ENCODE measurements around the gene ABHD16B. TPM values are rescaled to one million over a fixed set of nuclear protein-coding genes. Genes with fewer than 3 reads are reported as not detected.

ABHD16B gene
- total and polyA plus RNA-seq, 2 donors (not counting 1 experiment from before 2014, with no cell fraction given) = not detected

DNA sequence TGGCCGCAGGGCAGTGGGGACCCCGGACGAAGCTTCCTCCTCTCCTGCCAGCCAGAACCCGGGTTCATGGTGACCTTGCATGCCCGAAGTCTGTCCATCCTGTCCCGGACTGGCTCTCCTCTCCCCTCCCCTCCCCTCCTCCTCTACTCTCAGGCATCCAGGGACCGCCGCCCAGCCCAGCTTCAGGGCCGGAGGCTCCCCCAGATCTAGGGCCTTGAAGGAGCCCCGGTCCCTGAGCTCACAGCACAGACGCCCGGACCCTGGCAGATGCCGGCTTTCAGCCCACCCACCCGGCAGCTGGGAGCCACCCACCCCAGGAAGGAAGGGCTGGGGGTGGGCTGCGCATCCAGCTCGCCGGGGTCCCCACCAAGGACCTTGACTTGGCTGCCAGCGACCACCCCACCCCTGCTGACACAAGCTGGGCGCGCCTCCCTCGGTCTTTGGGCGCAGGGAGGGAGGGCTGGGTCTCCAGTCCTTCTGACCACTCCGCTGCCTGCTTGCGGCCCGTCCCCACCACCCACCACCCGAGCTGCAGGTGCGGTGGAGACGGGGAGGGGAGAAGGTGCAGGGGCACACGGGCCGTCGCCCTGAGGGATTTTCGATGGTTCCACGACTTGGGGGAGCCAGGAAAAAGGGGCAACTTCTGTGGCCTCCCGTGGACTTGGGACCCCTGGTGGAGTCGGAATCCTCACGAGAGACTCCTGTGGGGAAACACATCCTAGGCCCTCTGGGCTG lies 5.8 kb upstream of the ABHD16B start:
- H4K20me1 ChIP-seq (ENCODE audit: control insufficient read depth, insufficient read depth, low read length, poor library complexity, severe bottlenecking) = no peaks in the 10 kb centered on the region
- ChIA-PET POLR2A (no interaction called here), CTCF (no interaction called here)
- H2AFZ ChIP-seq (ENCODE audit: insufficient read depth, low read depth, low read length, poor library complexity, severe bottlenecking) = no peak overlapping the region
- intact Hi-C loops (cut with micrococcal nuclease) = no loop called here
- H3K27ac ChIP-seq (ENCODE audit: low read length in 2 of 2) = no peak overlapping the region
- TF ChIP-seq EZH2 (IDR thresholded peaks at IDR 0.05; ENCODE audit: borderline replicate concordance, insufficient read depth, low read depth, low read length, poor library complexity, severe bottlenecking) = no peak
- TF ChIP-seq, protein P1, sequence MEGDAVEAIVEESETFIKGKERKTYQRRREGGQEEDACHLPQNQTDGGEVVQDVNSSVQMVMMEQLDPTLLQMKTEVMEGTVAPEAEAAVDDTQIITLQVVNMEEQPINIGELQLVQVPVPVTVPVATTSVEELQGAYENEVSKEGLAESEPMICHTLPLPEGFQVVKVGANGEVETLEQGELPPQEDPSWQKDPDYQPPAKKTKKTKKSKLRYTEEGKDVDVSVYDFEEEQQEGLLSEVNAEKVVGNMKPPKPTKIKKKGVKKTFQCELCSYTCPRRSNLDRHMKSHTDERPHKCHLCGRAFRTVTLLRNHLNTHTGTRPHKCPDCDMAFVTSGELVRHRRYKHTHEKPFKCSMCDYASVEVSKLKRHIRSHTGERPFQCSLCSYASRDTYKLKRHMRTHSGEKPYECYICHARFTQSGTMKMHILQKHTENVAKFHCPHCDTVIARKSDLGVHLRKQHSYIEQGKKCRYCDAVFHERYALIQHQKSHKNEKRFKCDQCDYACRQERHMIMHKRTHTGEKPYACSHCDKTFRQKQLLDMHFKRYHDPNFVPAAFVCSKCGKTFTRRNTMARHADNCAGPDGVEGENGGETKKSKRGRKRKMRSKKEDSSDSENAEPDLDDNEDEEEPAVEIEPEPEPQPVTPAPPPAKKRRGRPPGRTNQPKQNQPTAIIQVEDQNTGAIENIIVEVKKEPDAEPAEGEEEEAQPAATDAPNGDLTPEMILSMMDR (IDR thresholded peaks at IDR 0.05) = no peak
- no peak overlapping the region for H3K4me3 ChIP-seq (ENCODE audit: control extremely low read depth in 1 of 5, extremely low read depth in 1 of 5, insufficient read depth in 1 of 5, low read depth in 2 of 5, low read length in 4 of 5)
- peaks cover 0 to 31% (median 9%) of the 10 kb centered on the region in 4 experiments for H3K27me3 ChIP-seq (replicated peaks in 1 of 4; ENCODE audit: control extremely low read depth in 1 of 4, control insufficient read depth in 3 of 4, insufficient read depth in 4 of 4, low read length in 3 of 4)
- Mint-ChIP-seq H3K4me3 (no peak overlapping the region), H3K27me3 (peaks cover 13% of the 10 kb centered on the region), H3K4me1 (peaks cover 33% of the 10 kb centered on the region), H3K27ac (no peak overlapping the region), H3K9me3 (ENCODE audit: insufficient read depth) (no peaks in the 10 kb centered on the region)
- no peak for DNase-seq
- no peak overlapping the region for H3K4me2 ChIP-seq (replicated peaks; ENCODE audit: low read depth, low read length, poor library complexity, severe bottlenecking)
- 83% methylated on average over 28 of the region's 36 CpGs for WGBS (ENCODE audit: insufficient coverage)
- no peaks in the 10 kb centered on the region for H3K9me3 ChIP-seq (ENCODE audit: control extremely low read depth in 1 of 3, control insufficient read depth in 2 of 3, insufficient read depth in 1 of 3, low read length in 2 of 3)
- no peaks in the 10 kb centered on the region for H3K79me2 ChIP-seq (ENCODE audit: control insufficient read depth, insufficient read depth, low read length)
- no peak overlapping the region for H3K9ac ChIP-seq (ENCODE audit: low read length)
- peaks cover 26 to 47% of the 10 kb centered on the region in 2 donors for H3K4me1 ChIP-seq (ENCODE audit: control insufficient read depth in 2 of 2, insufficient read depth in 2 of 2, low read length in 2 of 2)
- H3K36me3 ChIP-seq (replicated peaks in 1 of 2; ENCODE audit: control extremely low read depth in 1 of 2, control insufficient read depth in 1 of 2, extremely low read depth in 1 of 2, insufficient read depth in 2 of 2, low read length in 1 of 2) = no peaks in the 10 kb centered on the region
- no peak for ATAC-seq (ENCODE audit: low read depth)

DNA sequence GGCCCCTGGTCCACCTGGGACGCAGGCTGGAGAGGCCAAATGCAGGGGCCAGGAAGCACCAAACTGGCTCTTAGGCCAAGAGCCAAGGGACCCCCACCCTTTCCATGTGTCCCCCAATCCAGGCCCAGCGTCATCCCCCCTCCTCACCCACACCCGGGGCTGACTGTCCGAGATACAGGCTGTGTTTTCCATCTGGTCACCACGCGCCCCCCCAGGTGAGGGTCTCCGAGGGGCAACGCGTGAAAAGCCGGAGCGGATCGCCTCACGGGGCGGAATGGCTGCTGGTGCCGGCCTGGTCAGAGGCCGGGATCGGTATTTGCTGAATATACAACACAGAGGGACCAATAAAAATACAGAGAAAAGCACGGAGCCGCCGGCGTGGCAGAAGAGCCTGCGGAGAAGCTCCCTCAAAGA lies 5.2 kb upstream of the ABHD16B start:
- POLR2A ChIA-PET = no interaction called here

More for the DNA sequence above, 5.2 kb upstream of the ABHD16B start:
- Histone ChIP-seq H3K4me1 (ENCODE audit: control insufficient read depth in 2 of 2, insufficient read depth in 2 of 2, low read length in 2 of 2) (peaks cover 26 to 41% of the 10 kb centered on the region in 2 donors), H3K4me2 (replicated peaks; ENCODE audit: low read depth, low read length, poor library complexity, severe bottlenecking) (no peak overlapping the region), H3K79me2 (ENCODE audit: control insufficient read depth, insufficient read depth, low read length) (no peaks in the 10 kb centered on the region), H3K4me3 (ENCODE audit: control extremely low read depth in 1 of 5, extremely low read depth in 1 of 5, insufficient read depth in 1 of 5, low read depth in 2 of 5, low read length in 4 of 5) (no peak overlapping the region), H3K9me3 (ENCODE audit: control extremely low read depth in 1 of 3, control insufficient read depth in 2 of 3, insufficient read depth in 1 of 3, low read length in 2 of 3) (no peaks in the 10 kb centered on the region), H3K27me3 (replicated peaks in 1 of 4; ENCODE audit: control extremely low read depth in 1 of 4, control insufficient read depth in 3 of 4, insufficient read depth in 4 of 4, low read length in 3 of 4) (peaks cover 0 to 25% (median 8%) of the 10 kb centered on the region in 4 experiments), H3K9ac (ENCODE audit: low read length) (no peak overlapping the region), H2AFZ (ENCODE audit: insufficient read depth, low read depth, low read length, poor library complexity, severe bottlenecking) (no peak overlapping the region), H3K36me3 (replicated peaks in 1 of 2; ENCODE audit: control extremely low read depth in 1 of 2, control insufficient read depth in 1 of 2, extremely low read depth in 1 of 2, insufficient read depth in 2 of 2, low read length in 1 of 2) (no peaks in the 10 kb centered on the region), H3K27ac (ENCODE audit: low read length in 2 of 2) (no peak overlapping the region), H4K20me1 (ENCODE audit: control insufficient read depth, insufficient read depth, low read length, poor library complexity, severe bottlenecking) (no peaks in the 10 kb centered on the region)
- H3K9me3 Mint-ChIP-seq (ENCODE audit: insufficient read depth) = no peaks in the 10 kb centered on the region
- peaks cover 8% of the 10 kb centered on the region for H3K27me3 Mint-ChIP-seq
- H3K27ac Mint-ChIP-seq = no peak overlapping the region
- DNase-seq = no peak
- CTCF ChIA-PET = no interaction called here
- TF ChIP-seq, protein P1 (IDR thresholded peaks at IDR 0.05) = no peak
- WGBS (ENCODE audit: insufficient coverage) = 95% methylated on average over 20 of the region's 22 CpGs
- peaks cover 27% of the 10 kb centered on the region for H3K4me1 Mint-ChIP-seq
- no peak for ATAC-seq (ENCODE audit: low read depth)
- intact Hi-C loops (cut with micrococcal nuclease) = no loop called here
- H3K4me3 Mint-ChIP-seq = no peak overlapping the region
